HFF-Myc (cell line): ENCODE results near the gene GRWD1.

Source experiments
- DNase-seq: peaks from one replicate; pipeline ENCODE4 v3.0.0-alpha.2; 2011; ENCODE audit warnings: low read depth; ENCODE audit errors: extremely low read depth
- H3K4me3 ChIP-seq: replicated peaks from 2 replicates; pipeline ENCODE4 v1.5.1; 2011; ENCODE audit warnings: low read depth, mild to moderate bottlenecking, control low read depth, low read length
- TF ChIP-seq, protein P1 (sequence below): IDR thresholded peaks from 2 replicates; pipeline ENCODE4 v1.5.1; 2012; ENCODE audit warnings: mild to moderate bottlenecking, low read depth, low read length, control low read depth; ENCODE audit errors: missing control alignments

The GRWD1 gene

DNA sequence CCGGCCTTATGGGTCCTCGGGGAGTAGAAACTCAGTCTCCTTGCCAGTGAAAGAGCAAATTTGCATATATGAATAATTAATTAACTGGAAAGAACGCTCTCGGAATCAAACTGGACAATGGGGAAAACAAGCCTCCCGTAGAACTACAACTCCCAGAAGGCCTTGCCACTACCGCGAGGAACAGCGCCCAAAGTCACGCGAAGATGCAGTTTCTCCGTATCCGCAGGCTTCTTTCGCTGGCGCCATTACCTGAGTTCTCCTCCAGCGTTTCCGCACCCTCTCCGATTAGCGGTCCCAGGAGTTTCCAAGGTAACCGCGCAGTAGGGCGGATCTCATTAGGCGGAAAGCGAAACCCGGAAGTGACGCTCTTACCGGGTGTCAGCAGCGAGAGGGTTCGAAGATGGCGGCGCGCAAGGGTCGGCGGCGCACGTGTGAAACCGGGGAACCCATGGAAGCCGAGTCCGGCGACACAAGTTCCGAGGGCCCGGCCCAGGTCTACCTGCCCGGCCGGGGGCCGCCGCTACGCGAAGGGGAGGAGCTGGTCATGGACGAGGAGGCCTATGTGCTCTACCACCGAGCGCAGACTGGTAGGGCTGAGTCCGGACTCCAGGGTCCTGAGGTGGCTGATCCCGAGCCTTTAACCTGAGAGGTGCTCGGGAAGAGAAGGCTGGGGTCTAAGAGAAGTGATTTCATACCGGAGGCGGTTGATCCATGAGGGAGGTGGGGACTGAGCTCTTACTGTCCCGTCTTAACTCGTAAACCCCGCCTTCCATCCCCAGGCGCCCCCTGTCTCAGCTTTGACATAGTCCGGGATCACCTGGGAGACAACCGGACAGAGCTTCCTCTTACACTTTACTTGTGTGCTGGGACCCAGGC, at the start of gene GRWD1:
TSS of gene GRWD1 (plus strand) at position 378 of the 876 bp plus-strand sequence. CDS start at position 401, 23 bp downstream.
- peak within 1 kb of the TSS; percentile 100 for H3K4me3 ChIP-seq
- TF ChIP-seq, protein P1, sequence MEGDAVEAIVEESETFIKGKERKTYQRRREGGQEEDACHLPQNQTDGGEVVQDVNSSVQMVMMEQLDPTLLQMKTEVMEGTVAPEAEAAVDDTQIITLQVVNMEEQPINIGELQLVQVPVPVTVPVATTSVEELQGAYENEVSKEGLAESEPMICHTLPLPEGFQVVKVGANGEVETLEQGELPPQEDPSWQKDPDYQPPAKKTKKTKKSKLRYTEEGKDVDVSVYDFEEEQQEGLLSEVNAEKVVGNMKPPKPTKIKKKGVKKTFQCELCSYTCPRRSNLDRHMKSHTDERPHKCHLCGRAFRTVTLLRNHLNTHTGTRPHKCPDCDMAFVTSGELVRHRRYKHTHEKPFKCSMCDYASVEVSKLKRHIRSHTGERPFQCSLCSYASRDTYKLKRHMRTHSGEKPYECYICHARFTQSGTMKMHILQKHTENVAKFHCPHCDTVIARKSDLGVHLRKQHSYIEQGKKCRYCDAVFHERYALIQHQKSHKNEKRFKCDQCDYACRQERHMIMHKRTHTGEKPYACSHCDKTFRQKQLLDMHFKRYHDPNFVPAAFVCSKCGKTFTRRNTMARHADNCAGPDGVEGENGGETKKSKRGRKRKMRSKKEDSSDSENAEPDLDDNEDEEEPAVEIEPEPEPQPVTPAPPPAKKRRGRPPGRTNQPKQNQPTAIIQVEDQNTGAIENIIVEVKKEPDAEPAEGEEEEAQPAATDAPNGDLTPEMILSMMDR: peak; percentile 15
- peak; percentile 95 for DNase-seq

DNA sequence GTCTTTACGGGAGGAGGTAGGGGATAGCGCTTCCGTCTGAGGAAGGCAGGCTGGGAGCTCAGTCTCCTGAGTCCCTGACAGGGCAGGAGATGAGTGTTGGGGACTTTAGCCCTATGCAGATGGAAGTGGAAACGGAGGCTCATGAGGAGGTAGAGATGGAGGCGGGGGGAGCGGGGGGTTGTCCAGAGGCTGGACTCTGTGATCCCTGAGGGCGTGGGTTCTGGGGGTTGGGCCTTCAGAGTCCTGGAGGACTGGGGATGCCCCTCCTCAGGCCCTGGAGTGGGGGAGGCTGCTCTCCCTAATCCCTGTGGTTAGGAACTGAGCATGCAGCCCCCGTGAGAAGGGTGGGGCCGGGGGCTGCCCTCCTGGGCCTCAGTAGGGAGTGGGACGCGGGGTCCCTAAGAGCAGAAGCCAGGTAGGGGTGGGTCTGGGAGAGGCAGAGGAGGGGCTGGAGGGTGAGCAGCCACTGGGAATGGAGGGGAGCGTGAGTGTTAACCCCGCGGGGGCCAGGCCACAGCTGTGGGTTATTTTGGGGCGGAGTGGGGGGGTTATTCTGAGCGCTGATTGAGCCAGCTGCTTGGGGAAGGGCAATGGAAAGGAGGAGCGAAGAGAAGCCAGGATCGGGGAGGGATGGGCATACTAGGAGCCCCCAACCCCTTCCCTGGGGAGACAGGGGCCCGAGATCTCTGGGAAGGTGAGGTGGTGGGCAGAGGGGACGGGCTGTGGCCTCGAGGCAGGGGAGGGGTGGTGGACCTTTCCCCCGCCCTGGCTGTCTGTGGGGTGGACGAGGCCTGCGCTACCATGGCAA, 49.6 kb upstream of the GRWD1 start:
- DNase-seq: no peak
- TF ChIP-seq, protein P1: no peak
- no peak overlapping the region for H3K4me3 ChIP-seq

DNA sequence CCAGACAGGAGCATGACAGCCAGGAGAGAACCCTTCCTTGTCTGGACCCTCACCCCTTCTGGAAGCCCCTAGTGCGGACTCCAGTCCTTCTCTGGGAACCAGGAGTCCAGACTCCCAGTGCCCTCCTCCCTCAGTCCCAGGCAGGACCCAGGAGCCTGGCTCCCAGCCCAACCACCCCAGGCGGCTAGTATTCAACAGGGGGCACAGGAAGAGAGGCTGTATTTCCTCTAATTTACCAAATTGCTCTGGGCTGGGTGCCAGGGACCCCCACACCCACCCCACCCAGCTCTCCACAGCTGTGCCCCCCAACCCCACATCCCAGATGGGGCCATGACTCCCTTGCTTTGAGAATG, 49.0 kb upstream of the GRWD1 start:
- TF ChIP-seq, protein P1: no peak
- no peak overlapping the region for H3K4me3 ChIP-seq
- no peak for DNase-seq

DNA sequence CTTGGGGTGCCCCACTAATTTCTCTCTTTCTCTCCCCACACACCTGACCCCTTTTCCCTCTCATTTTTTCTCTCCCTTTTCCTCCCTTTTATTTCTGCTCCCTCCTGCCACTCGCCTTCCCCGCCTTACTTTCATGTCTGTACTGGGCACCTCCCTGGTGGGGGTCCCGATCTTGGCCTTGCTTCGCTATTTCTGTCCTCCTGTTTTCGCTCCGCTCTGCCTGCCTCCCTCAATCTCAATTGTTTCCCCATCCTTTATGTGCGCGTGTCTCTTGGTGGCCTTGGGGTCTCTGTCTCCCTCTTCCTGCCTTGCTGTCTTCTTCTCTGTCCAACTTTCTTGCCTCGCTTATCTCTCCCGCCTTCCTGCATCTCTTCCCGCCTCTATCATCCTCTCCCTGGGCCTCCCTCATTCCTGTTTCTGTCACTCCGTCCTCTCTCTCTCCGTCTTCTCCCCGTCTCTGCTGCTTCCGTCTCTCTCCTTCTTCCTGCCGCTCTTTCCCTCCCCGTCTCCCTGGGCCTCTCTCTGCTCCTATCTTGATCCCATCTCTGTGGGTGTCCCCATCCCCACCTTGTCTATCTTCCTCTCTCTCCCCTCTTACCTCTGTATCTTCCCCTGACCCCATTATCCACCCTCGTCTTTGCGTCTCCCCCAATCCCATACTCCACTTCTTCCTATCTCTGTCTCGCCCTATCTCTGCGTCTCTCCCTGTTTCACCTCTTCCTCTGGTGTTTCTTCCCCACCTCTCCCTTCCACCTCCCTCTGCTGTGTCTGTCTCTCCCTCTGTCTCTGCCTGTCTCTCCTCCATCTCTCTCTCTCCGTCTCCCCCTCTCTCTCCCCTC, 48.3 kb upstream of the GRWD1 start:
- TF ChIP-seq, protein P1: no peak
- no peak for DNase-seq
- peak overlapping the region; percentile 50 for H3K4me3 ChIP-seq

DNA sequence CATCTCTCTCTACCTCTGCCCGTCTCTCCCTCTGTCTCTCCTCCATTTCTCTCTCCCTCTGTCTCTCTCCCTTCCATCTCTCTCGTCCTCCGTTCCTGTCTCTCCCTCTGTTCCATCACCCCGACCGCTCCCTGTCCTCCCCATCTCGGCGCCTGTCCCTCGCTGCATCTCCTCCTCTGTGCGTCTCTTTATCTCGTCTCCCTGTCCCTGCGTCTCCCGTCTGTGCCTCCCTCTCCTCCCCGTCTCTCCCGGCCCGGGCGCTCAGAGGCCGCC, 47.7 kb upstream of the GRWD1 start:
- TF ChIP-seq, protein P1: no peak
- DNase-seq: no peak
- peak overlapping the region; percentile 50 for H3K4me3 ChIP-seq

DNA sequence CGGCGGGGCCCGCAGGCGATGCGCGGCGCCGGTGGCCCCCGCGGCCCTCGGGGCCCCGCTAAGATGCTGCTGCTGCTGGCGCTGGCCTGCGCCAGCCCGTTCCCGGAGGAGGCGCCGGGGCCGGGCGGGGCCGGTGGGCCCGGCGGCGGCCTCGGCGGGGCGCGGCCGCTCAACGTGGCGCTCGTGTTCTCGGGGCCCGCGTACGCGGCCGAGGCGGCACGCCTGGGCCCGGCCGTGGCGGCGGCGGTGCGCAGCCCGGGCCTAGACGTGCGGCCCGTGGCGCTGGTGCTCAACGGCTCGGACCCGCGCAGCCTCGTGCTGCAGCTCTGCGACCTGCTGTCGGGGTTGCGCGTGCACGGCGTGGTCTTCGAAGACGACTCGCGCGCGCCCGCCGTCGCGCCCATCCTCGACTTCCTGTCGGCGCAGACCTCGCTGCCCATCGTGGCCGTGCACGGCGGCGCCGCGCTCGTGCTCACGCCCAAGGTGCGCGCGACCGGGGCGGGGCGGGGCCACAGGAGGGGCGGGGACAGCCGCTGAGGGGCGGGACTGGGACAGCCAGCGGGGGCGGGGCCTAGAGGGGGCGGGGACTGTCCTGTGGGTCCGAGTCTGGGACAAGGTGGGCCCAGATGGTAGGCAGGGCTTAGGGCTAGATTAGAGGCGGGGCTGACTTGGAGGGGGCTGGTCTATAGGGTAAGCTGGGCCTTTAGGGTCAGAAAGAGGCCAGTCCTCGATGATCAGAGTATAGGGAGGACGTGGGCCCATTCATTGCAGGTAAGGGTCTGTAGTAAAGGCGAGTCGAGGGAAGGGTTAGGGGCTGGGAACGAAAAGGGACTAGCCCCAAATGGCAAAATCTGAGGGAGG, 47.2 kb upstream of the GRWD1 start:
- TF ChIP-seq, protein P1: no peak
- DNase-seq: no peak
- H3K4me3 ChIP-seq: peak overlapping the region; percentile 50
